GM21423 (cell line): ENCODE data around the gene COX20.
"Not testable (repeated sequence)": the region's sequence is repeated elsewhere in the genome, so short reads cannot be mapped to it uniquely, and the experiment has no call there.

Experiments used
- ATAC-seq: cut with Tn5 transposase; IDR thresholded peaks from one replicate; pipeline ENCODE4 v1.9.1; 2021; ENCODE audit warnings: mild to moderate bottlenecking, moderate library complexity; ENCODE audit not compliant: unreplicated experiment

Gene COX20

GRCh38 chr1:244835276-244836134, at the start of gene COX20:
Gene COX20, plus strand, starts transcription at chr1:244835658. Its CDS starts 57 bp downstream, at chr1:244835715.
- ATAC-seq: peak; percentile 63

DNA sequence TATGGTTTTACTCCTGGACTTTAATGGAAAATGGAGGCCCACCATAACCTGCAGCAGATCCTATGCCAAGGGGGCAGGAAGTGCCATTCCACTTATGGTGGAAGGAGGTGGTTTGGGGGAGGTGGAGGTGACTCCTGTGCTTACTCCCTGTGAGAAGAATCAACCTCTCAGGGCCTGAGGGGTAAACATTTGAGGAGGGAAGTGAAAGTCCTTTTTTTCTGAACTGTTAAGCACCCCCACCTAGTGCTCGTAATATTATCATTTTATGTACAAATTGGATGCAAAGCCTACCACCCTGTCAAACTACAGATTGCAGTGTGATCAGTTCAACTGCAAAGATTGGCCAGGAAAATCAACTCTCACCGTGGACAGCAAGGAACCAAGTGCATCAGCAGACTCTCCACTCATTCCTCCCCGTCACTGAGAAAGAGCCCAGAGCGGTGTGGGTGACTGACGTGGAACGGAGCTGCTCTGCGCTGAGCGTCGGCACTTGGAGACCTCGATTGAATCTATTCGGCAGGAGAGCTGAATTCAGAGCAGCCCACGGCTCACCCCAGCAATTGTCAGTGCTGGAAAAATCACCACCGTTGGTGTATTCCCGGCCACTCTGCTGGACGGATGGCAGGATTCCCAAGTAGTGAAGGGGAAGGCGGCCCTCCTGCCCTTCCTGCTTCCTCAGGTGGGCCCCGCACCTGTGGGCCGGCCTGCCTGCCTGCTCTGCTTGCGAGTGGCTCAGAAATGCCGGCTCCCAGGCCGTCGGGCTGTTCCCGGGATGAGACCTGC, 46.8 kb upstream of the COX20 start:
- ATAC-seq: no peak

DNA sequence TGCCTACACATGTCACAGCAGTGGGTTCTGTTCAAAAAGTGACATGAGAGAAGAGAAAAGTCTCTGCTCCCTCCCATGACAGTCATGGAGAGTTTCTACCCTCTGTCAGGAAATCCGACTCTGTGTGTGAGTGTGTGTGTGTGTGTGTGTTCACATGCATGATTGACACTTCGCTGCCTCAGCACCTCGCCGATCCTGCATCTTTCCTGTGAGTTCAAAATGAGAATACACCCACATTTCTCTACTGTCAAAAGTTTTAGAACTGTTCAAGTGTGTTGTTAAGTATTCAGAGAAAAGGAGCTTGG, 46.2 kb upstream of the COX20 start:
- ATAC-seq: no peak

DNA sequence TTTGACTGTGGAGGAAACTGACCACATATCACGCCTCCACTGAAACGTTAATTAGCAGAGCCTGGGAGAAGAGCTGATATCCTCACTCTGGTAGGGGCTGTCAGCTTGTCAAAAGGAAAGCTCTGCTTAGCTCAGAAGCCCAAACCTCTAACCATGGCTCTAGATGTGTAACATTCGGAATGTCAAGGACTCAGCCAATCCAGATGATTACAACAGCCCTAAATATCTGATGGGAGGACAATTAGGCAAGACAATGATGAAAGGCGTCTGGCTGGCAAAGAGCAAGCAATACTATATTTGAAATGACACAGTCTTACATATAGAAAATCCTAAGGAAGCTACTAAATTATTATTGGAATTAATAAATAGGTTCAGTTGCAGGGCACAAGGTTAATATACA, 45.7 kb upstream of the COX20 start:
- ATAC-seq: no peak

GRCh38 chr1:244791061-244791460, 44.4 kb upstream of the COX20 start:
- no peak for ATAC-seq

DNA sequence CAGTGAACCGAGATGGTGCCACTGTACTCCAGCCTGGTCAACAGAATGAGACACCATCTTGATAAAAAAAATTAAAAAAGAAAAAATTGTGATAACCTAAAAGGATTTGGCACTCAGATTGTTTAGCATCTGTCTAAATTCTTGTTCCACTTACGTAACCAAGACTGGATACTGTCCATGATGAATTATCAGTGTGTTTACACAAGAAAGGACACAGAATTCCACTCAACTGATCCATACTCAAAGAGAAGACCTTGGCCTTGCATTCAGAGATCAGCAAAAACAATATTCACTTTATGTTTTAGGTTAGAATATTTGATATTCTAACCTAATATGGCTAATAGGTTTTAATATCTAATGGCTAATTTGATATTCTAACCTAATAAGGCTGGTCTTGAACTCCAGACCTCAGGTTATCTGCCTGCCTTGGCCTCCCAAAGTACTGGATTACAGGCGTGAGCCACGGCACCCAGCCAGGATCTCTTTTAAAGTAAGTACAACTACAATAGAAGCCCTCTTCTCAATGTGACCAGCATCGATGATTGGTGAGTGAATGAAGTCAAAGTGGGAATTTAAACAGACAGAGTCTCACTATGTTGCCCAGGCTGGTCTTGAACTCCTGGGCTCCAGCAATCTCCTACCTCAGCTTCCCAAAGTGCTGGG, 43.1 kb upstream of the COX20 start:
- ATAC-seq: no peak

DNA sequence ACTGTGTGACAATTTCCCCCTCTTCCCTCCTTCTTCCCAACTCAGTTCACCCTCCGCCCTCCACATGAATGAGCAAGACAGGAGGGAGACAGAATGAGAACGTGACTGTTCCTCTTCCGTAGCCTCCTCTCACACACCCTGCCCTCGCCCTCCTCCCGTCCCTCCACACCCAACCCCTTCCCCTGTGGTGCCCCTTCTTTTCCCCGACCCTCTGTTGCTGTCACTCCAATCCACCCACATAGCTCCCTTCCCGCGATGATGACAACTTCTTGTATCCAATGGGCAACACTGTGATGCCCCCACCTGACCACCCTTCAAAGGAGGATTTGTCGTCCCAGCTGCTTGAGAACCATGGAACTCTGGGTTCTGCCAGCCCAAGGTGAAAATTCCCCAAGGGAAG, 41.4 kb upstream of the COX20 start:
- no peak for ATAC-seq

DNA sequence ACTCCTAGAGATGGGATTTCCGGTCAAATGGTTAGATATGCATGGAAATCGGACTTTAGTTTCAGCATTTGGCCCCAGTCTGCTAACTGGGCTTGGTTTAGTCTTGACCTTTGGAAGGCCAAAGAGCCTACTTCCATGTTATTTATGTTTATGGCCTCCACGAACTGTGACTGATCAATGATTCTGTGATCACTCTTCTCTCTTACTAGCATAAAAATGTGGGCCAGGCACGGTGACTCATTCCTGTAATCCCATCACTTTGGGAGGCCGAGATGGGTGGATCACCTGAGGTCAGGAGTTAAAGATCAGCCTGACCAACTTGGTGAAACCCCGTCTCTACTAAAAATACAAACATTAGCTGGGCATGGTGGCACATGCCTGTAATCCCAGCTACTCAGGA, 40.9 kb upstream of the COX20 start:
- not testable (repeated sequence) for ATAC-seq

GRCh38 chr1:244796719-244797406, 38.6 kb upstream of the COX20 start:
- no peak for ATAC-seq

DNA sequence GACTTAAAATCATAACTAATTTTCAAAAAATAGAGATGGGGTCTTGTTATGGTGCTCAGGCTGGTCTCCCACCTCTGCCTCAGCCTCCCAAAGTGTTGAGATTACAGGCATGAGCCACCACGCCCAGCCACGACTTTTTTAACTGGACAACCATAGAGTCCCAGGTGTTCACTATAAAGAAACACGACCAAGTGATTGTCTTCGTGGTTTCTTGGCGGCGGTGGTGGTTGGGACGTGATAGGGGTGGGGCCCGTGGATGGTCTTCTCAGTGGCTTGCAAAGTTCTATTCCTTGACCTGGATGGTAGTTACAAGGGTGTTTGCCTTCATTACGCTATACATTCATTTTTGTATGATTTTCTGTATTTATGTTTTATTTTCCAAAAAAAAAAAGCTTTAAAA, 34.6 kb upstream of the COX20 start:
- ATAC-seq: no peak

DNA sequence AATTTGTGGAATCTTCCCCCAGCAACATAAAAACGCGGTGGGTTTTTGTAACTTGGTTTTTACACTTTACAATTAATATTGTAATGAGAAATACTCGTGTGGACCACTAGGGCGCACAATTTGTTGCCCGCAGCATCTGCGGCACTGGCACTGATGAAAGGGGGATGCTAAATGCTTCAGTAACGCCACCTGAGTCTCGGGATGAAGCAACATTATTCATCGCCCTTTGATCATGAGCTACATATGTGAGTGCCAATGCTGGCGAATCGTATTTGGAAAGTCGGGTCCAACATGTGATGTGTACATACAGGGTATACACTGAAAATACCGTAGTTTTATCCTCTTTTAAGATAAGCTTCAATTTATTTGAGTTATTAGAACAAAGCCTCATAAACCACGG, 34.2 kb upstream of the COX20 start:
- ATAC-seq: peak; percentile 83

DNA sequence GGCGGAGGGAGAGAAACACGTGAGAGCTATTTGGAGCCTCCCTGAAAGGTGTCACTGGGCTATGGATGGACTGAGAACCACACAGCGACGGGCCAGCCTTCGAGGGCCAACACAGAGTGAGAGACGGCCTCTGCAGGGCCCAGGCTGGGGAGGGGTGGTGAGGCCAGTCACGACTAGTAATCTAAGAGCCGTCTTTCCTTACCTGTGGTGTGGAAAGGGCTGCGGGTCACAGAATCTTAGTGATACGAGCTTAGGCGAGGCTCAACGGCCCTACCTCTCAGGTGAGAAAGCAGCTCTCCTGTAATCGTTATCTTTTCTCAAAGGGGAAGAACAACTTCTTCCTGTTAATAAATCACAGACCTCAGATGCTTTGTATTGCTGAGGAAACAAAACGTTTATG, 33.4 kb upstream of the COX20 start:
- no peak for ATAC-seq

DNA sequence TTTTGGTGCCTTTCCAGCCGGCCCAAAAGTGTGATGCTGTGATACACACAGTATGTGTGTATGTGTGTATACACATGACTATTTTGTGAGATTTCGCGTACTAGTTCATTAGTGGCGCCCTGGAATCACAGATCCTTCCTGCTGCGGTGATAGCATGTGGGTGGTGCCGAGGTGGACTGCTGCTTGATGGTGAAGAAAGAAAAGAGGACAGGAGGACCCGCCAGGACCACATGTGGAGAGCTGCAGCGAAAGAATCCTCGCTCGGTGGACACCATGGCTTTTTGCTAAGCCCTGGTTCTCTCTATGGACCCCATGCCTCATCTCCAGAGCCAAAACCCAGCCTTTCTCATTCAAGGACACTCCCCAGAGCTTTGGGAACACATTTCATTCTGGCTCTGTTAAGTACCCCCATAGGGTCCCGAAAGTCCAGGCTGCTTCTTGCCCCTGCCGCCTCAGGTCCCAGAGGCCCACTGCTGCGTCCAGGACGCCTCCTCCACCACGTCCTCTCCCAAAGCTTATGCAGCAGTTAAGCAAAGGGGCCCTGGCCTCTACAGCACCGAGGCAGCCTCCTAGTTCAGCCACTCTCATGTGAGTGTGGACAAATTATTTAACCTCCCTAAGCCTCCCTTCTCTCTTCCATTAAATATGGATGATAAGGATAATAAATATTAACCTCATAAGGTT, 32.8 kb upstream of the COX20 start:
- no peak for ATAC-seq

DNA sequence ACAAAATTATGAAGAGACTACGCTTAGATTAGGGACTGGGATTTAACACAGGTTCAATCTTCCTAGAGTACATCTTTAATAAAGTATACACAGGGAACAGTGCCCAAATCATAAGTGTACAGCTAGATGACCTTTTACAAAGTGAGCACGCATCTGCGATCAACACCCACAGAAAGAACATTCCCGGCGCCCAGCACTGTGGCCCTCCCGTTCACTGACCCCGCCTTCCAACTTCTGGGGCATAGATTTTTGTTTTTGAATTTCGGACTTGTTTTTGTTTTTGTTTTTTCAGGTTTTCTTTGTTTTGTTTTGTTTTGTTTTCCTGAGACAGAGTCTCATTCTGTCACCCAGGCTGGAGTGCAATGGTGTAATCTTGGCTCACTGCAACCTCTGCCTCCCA, 30.6 kb upstream of the COX20 start:
- no peak for ATAC-seq

DNA sequence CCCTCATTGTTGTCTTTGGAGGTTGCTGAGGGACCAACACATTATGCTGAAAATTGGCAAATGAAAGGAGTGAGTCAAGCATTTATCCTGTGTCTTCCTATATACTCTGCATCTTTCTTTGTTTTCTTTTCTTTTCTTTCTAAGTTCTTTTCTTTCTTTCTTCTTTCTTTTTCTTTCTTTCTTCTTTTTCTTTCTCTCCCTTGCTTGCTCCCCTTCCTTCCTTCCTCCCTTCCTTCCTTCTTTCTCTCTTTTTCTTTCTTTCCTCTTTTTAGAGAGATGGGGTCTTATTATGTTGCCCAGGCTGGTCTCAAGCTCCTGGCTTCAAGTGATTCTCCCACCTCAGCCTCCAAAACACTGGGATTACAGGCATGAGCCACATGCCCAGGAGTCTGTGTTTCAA, 28.3 kb upstream of the COX20 start:
- ATAC-seq: no peak

DNA sequence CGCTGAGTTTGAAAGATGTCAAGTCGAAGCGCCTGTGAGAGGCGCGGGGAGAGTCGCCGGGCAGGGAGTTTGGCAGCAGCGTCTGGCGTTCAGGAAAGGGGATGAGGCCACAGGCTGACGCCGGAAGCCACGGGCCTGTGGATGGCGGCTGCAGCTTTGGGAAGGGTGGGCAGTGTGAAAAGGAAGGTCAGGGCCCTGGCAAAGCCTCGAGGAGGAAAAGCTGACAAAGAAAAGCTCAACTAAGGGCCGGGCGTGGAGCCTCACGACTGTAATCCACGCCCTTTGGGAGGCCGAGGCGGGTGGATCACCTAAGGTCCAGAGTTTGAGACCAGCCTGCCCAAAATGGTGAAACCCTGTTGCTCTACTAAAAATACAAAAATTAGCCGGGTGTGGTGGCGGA, 25.2 kb upstream of the COX20 start:
- ATAC-seq: no peak

DNA sequence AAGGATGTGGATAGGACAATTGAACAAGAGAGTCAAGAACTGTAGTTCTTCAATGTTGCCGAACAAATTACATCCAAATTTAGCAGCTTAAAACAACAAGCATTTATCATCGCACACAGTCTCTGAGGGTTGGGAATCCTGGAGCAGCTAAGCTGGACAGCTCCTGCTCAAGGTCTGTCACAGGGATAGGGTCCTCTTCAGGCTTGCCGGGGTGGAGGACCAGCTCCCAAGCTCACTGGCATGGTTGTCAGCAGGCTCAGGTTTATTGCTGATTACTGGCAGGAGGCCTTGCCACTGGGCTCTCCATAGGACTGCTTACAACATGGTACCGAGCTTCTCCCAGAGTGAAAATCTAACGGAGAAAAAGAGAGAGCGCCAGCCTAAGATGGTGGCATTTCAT, 22.1 kb upstream of the COX20 start:
- no peak for ATAC-seq

GRCh38 chr1:244815600-244816099, 19.8 kb upstream of the COX20 start:
- no peak for ATAC-seq

GRCh38 chr1:244817415-244817894, 18.0 kb upstream of the COX20 start:
- no peak for ATAC-seq

DNA sequence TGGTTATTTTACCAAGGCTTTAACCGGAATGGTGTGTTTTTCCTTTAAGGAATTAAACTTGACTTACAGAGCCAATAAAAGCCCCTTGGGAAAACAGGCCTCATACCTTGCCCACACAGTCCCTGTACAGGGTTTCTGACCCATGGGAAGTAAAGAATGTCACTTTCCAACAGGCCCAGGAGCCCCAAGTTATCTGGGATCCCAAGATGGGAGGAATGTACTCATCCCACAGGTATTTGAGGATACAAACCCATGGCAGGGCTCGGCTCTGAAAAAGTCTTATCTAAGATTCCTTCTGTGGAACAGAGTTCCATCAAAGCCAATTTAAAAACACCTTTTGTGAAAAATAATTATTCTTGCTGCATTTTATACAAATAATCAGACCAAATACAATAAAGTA, 15.3 kb upstream of the COX20 start:
- no peak for ATAC-seq
